Measurements from ENCODE around the gene OR8J3. TPM values are rescaled to one million over a fixed set of nuclear protein-coding genes. Genes with fewer than 3 reads are reported as not detected.

Gene OR8J3
- total and polyA plus RNA-seq, 10 of the 15 experiments (the other 5 are each of a cell fraction or from before 2014, with no cell fraction given) = not detected

DNA sequence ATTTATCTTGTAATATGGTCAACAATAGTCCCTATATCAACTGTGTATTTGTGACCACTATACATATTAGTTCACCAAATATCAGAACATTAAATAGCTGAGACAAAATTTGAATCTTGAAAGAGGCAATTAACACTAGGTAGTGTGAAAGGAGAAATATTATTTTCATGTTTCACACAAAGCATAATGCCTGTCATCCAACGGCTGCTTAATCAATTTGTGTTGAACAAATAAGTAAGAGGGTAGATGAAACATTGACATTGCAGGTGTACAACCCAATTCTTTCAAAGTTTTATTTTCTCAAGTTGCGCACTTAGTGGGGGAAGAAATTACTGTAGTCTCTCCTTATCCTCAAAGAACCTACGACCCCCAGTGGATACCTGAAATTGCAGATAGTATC, 50.3 kb downstream of the OR8J3 start:
- H3K4me3 ChIP-seq = no peak overlapping the region
- TF ChIP-seq FOS (IDR thresholded peaks at IDR 0.05; ENCODE audit: borderline replicate concordance, extremely low read depth, insufficient read length) (no peak), YY1 (IDR thresholded peaks at IDR 0.05; ENCODE audit: low read depth, low read length) (no peak), SMAD5 (IDR thresholded peaks at IDR 0.05; ENCODE audit: low read depth) (no peak), ASH2L (IDR thresholded peaks at IDR 0.05; ENCODE audit: borderline replicate concordance, low read depth) (no peak), KDM1A (IDR thresholded peaks at IDR 0.05; ENCODE audit: borderline replicate concordance) (no peak), TCF3 (IDR thresholded peaks at IDR 0.05; ENCODE audit: borderline replicate concordance, insufficient read depth, low read depth, low read length) (no peak), EZH2 (IDR thresholded peaks at IDR 0.05; ENCODE audit: borderline replicate concordance, control insufficient read depth, low read depth, low read length) (no peak), CTCF (IDR thresholded peaks at IDR 0.05 in 2 of 3, conservative IDR thresholded peaks at IDR 0.05 in 1 of 3; ENCODE audit: control insufficient read depth in 2 of 3, extremely low read depth in 1 of 3, insufficient read depth in 1 of 3, low read depth in 3 of 3, low read length in 3 of 3) (no peak)
- TF ChIP-seq, protein P1, sequence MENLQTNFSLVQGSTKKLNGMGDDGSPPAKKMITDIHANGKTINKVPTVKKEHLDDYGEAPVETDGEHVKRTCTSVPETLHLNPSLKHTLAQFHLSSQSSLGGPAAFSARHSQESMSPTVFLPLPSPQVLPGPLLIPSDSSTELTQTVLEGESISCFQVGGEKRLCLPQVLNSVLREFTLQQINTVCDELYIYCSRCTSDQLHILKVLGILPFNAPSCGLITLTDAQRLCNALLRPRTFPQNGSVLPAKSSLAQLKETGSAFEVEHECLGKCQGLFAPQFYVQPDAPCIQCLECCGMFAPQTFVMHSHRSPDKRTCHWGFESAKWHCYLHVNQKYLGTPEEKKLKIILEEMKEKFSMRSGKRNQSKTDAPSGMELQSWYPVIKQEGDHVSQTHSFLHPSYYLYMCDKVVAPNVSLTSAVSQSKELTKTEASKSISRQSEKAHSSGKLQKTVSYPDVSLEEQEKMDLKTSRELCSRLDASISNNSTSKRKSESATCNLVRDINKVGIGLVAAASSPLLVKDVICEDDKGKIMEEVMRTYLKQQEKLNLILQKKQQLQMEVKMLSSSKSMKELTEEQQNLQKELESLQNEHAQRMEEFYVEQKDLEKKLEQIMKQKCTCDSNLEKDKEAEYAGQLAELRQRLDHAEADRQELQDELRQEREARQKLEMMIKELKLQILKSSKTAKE (IDR thresholded peaks at IDR 0.05; ENCODE audit: low read depth, poor library complexity, severe bottlenecking) = no peak
- no peak overlapping the region for H3K9ac ChIP-seq (ENCODE audit: control insufficient read depth, insufficient read depth, low read length)
- no peaks in the 10 kb centered on the region for H3K36me3 ChIP-seq (ENCODE audit: control insufficient read depth in 2 of 2, insufficient read depth in 2 of 2, low read length in 1 of 2)
- CTCF ChIA-PET = no interaction called here
- H3K27ac ChIP-seq (ENCODE audit: control insufficient read depth, insufficient read depth) = no peak overlapping the region
- no peak overlapping the region for H2AFZ ChIP-seq (ENCODE audit: control insufficient read depth, low read depth, low read length)
- intact Hi-C loops (cut with micrococcal nuclease; ENCODE audit: unreplicated experiment) (no loop called here), in situ Hi-C loops (cut with MboI) (no loop called here)
- no peaks in the 10 kb centered on the region for H3K4me1 ChIP-seq (ENCODE audit: control insufficient read depth, insufficient read depth, low read length)
- H3K9me3 ChIP-seq (replicated peaks; ENCODE audit: control insufficient read depth, insufficient read depth, low read length) = no peaks in the 10 kb centered on the region
- FAIRE-seq = no peak
- H3K79me2 ChIP-seq (ENCODE audit: control insufficient read depth, insufficient read depth, low read length) = no peaks in the 10 kb centered on the region
- RAD21 ChIA-PET (ENCODE audit: unreplicated experiment) = no interaction called here
- ATAC-seq = no peak
- BruUV-seq (replicated peaks) = no TSS peak
- no peaks in the 10 kb centered on the region for H3K27me3 ChIP-seq (replicated peaks in 1 of 2; ENCODE audit: control insufficient read depth in 2 of 2, insufficient read depth in 2 of 2, low read length in 1 of 2)
- SMC1A ChIA-PET (ENCODE audit: uncharacterized antibody, unreplicated experiment) = no interaction called here
- POLR2A ChIA-PET = no interaction called here
- DNase-seq (ENCODE audit: low read depth, low spot score) = no peak
- H3K4me2 ChIP-seq (ENCODE audit: control insufficient read depth, insufficient read depth) = no peak overlapping the region
- 21% methylated on average over 3 of the region's 3 CpGs for WGBS (ENCODE audit: insufficient coverage, insufficient replicate concordance, low lambda C conversion rate, missing lambda C conversion rate)
- no peaks in the 10 kb centered on the region for H4K20me1 ChIP-seq (ENCODE audit: control insufficient read depth, insufficient read depth)

Small RNA genes lying within 50 kb of the gene (small RNA-seq; reads per million reads assigned to genes)
- not detected for gene OR8I4P

Other genes with a start within 250 kb of the OR8J3 start
Only the 7 nearest of the 18 such genes appear.
- not detected in 2 replicates for gene OR8I2, start 46.9 kb downstream of the OR8J3 start, total RNA-seq (2014; rRNA removed)
- gene OR8I2, start 46.9 kb downstream of the OR8J3 start, total RNA-seq (2014; rRNA removed; fragmentation: Illumina TruSeq; extraction: Trizol) = not detected in 2 replicates
- gene OR8I2, start 46.9 kb downstream of the OR8J3 start, total RNA-seq (2021) = not detected in 2 replicates
- not detected in 2 replicates for gene OR8I2, start 46.9 kb downstream of the OR8J3 start, polyA plus RNA-seq (2011; rRNA removed)
- not detected in 2 replicates for gene OR8I2, start 46.9 kb downstream of the OR8J3 start, polyA plus RNA-seq (2014; fragmentation: Illumina TruSeq; extraction: Trizol)
- not detected for gene OR8I2, start 46.9 kb downstream of the OR8J3 start, polyA plus RNA-seq (2014; fragmentation: Nextera tagmentation; extraction: Ambion mirVana)
- gene OR8I2, start 46.9 kb downstream of the OR8J3 start, polyA plus RNA-seq (2014; rRNA removed) = not detected in 2 replicates
- gene OR8I2, start 46.9 kb downstream of the OR8J3 start, polyA plus RNA-seq (2016; fragmentation: Nextera tagmentation; extraction: Ambion mirVana) = not detected
- not detected in 2 replicates for gene OR8H2, start 36.5 kb downstream of the OR8J3 start, total RNA-seq (2014; rRNA removed)
- not detected in 2 replicates for gene OR8H2, start 36.5 kb downstream of the OR8J3 start, total RNA-seq (2014; rRNA removed; fragmentation: Illumina TruSeq; extraction: Trizol)
- gene OR8H2, start 36.5 kb downstream of the OR8J3 start, total RNA-seq (2021) = not detected in 2 replicates
- not detected in 2 replicates for gene OR8H2, start 36.5 kb downstream of the OR8J3 start, polyA plus RNA-seq (2011; rRNA removed)
- not detected in 2 replicates for gene OR8H2, start 36.5 kb downstream of the OR8J3 start, polyA plus RNA-seq (2014; fragmentation: Illumina TruSeq; extraction: Trizol)
- gene OR8H2, start 36.5 kb downstream of the OR8J3 start, polyA plus RNA-seq (2014; fragmentation: Nextera tagmentation; extraction: Ambion mirVana) = not detected
- not detected in 2 replicates for gene OR8H2, start 36.5 kb downstream of the OR8J3 start, polyA plus RNA-seq (2014; rRNA removed)
- not detected for gene OR8H2, start 36.5 kb downstream of the OR8J3 start, polyA plus RNA-seq (2016; fragmentation: Nextera tagmentation; extraction: Ambion mirVana)
- not detected in 2 replicates for gene OR8H3, start 17.8 kb downstream of the OR8J3 start, total RNA-seq (2014; rRNA removed)
- not detected in 2 replicates for gene OR8H3, start 17.8 kb downstream of the OR8J3 start, total RNA-seq (2014; rRNA removed; fragmentation: Illumina TruSeq; extraction: Trizol)
- gene OR8H3, start 17.8 kb downstream of the OR8J3 start, total RNA-seq (2021) = not detected in 2 replicates
- gene OR8H3, start 17.8 kb downstream of the OR8J3 start, polyA plus RNA-seq (2011; rRNA removed) = not detected in 2 replicates
- not detected in 2 replicates for gene OR8H3, start 17.8 kb downstream of the OR8J3 start, polyA plus RNA-seq (2014; fragmentation: Illumina TruSeq; extraction: Trizol)
- not detected for gene OR8H3, start 17.8 kb downstream of the OR8J3 start, polyA plus RNA-seq (2014; fragmentation: Nextera tagmentation; extraction: Ambion mirVana)
- not detected in 2 replicates for gene OR8H3, start 17.8 kb downstream of the OR8J3 start, polyA plus RNA-seq (2014; rRNA removed)
- not detected for gene OR8H3, start 17.8 kb downstream of the OR8J3 start, polyA plus RNA-seq (2016; fragmentation: Nextera tagmentation; extraction: Ambion mirVana)
- not detected in 2 replicates for gene OR8K5, start 20.1 kb upstream of the OR8J3 start, total RNA-seq (2014; rRNA removed)
- gene OR8K5, start 20.1 kb upstream of the OR8J3 start, total RNA-seq (2014; rRNA removed; fragmentation: Illumina TruSeq; extraction: Trizol) = not detected in 2 replicates
- not detected in 2 replicates for gene OR8K5, start 20.1 kb upstream of the OR8J3 start, total RNA-seq (2021)
- not detected in 2 replicates for gene OR8K5, start 20.1 kb upstream of the OR8J3 start, polyA plus RNA-seq (2011; rRNA removed)
- gene OR8K5, start 20.1 kb upstream of the OR8J3 start, polyA plus RNA-seq (2014; fragmentation: Illumina TruSeq; extraction: Trizol) = not detected in 2 replicates
- gene OR8K5, start 20.1 kb upstream of the OR8J3 start, polyA plus RNA-seq (2014; fragmentation: Nextera tagmentation; extraction: Ambion mirVana) = not detected
- gene OR8K5, start 20.1 kb upstream of the OR8J3 start, polyA plus RNA-seq (2014; rRNA removed) = not detected in 2 replicates
- gene OR8K5, start 20.1 kb upstream of the OR8J3 start, polyA plus RNA-seq (2016; fragmentation: Nextera tagmentation; extraction: Ambion mirVana) = not detected
- not detected in 2 replicates for gene OR5J2, start 36.4 kb upstream of the OR8J3 start, total RNA-seq (2014; rRNA removed)
- gene OR5J2, start 36.4 kb upstream of the OR8J3 start, total RNA-seq (2014; rRNA removed; fragmentation: Illumina TruSeq; extraction: Trizol) = not detected in 2 replicates
- not detected in 2 replicates for gene OR5J2, start 36.4 kb upstream of the OR8J3 start, total RNA-seq (2021)
- not detected in 2 replicates for gene OR5J2, start 36.4 kb upstream of the OR8J3 start, polyA plus RNA-seq (2011; rRNA removed)
- not detected in 2 replicates for gene OR5J2, start 36.4 kb upstream of the OR8J3 start, polyA plus RNA-seq (2014; fragmentation: Illumina TruSeq; extraction: Trizol)
- gene OR5J2, start 36.4 kb upstream of the OR8J3 start, polyA plus RNA-seq (2014; fragmentation: Nextera tagmentation; extraction: Ambion mirVana) = not detected
- gene OR5J2, start 36.4 kb upstream of the OR8J3 start, polyA plus RNA-seq (2014; rRNA removed) = not detected in 2 replicates
- gene OR5J2, start 36.4 kb upstream of the OR8J3 start, polyA plus RNA-seq (2016; fragmentation: Nextera tagmentation; extraction: Ambion mirVana) = not detected
- not detected in 2 replicates for gene OR5T2, start 94.1 kb upstream of the OR8J3 start, total RNA-seq (2014; rRNA removed)
- gene OR5T2, start 94.1 kb upstream of the OR8J3 start, total RNA-seq (2014; rRNA removed; fragmentation: Illumina TruSeq; extraction: Trizol) = not detected in 2 replicates
- gene OR5T2, start 94.1 kb upstream of the OR8J3 start, total RNA-seq (2021) = not detected in 2 replicates
- not detected in 2 replicates for gene OR5T2, start 94.1 kb upstream of the OR8J3 start, polyA plus RNA-seq (2011; rRNA removed)
- gene OR5T2, start 94.1 kb upstream of the OR8J3 start, polyA plus RNA-seq (2014; fragmentation: Illumina TruSeq; extraction: Trizol) = not detected in 2 replicates
- not detected for gene OR5T2, start 94.1 kb upstream of the OR8J3 start, polyA plus RNA-seq (2014; fragmentation: Nextera tagmentation; extraction: Ambion mirVana)
- gene OR5T2, start 94.1 kb upstream of the OR8J3 start, polyA plus RNA-seq (2014; rRNA removed) = not detected in 2 replicates
- not detected for gene OR5T2, start 94.1 kb upstream of the OR8J3 start, polyA plus RNA-seq (2016; fragmentation: Nextera tagmentation; extraction: Ambion mirVana)
- not detected in 2 replicates for gene OR5T3, start 112.1 kb upstream of the OR8J3 start, total RNA-seq (2014; rRNA removed)
- not detected in 2 replicates for gene OR5T3, start 112.1 kb upstream of the OR8J3 start, total RNA-seq (2014; rRNA removed; fragmentation: Illumina TruSeq; extraction: Trizol)
- gene OR5T3, start 112.1 kb upstream of the OR8J3 start, total RNA-seq (2021) = not detected in 2 replicates
- not detected in 2 replicates for gene OR5T3, start 112.1 kb upstream of the OR8J3 start, polyA plus RNA-seq (2011; rRNA removed)
- gene OR5T3, start 112.1 kb upstream of the OR8J3 start, polyA plus RNA-seq (2014; fragmentation: Illumina TruSeq; extraction: Trizol) = not detected in 2 replicates
- gene OR5T3, start 112.1 kb upstream of the OR8J3 start, polyA plus RNA-seq (2014; fragmentation: Nextera tagmentation; extraction: Ambion mirVana) = not detected
- gene OR5T3, start 112.1 kb upstream of the OR8J3 start, polyA plus RNA-seq (2014; rRNA removed) = not detected in 2 replicates
- gene OR5T3, start 112.1 kb upstream of the OR8J3 start, polyA plus RNA-seq (2016; fragmentation: Nextera tagmentation; extraction: Ambion mirVana) = not detected

Measured in GM12878 (cell line).